Immature natural killer cell (primary cell): Measurements from ENCODE around the gene NRN1. TPM values are rescaled to one million over a fixed set of nuclear protein-coding genes. Genes with fewer than 3 reads are reported as not detected.

Experiments used
- DNase-seq, 3 donors: peaks; one replicate each; pipeline ENCODE4 v3.0.0; 2022; ENCODE audit warnings: mixed read lengths in 1 of 3
- H3K27ac Mint-ChIP-seq, 6 donors: one replicate each; pipeline ENCODE4 v1.8.0; 2020; ENCODE audit warnings: mixed read lengths in 6 of 6, mild to moderate bottlenecking in 5 of 6, inconsistent platforms in 4 of 6, moderate library complexity in 3 of 6
- H3K27me3 Mint-ChIP-seq, 3 donors: one replicate each; pipeline ENCODE4 v1.8.0; 2020 to 2021; ENCODE audit warnings: low read depth in 3 of 3, mild to moderate bottlenecking in 3 of 3, mixed read lengths in 3 of 3, moderate library complexity in 3 of 3, inconsistent platforms in 1 of 3
- H3K36me3 Mint-ChIP-seq, 3 donors: one replicate each; pipeline ENCODE4 v1.8.0; 2020; ENCODE audit warnings: mixed read lengths in 3 of 3, inconsistent platforms in 2 of 3, mild to moderate bottlenecking in 2 of 3
- H3K4me1 Mint-ChIP-seq, 2 donors: one replicate each; pipeline ENCODE4 v1.8.0; 2020; ENCODE audit warnings: inconsistent platforms in 2 of 2, mild to moderate bottlenecking in 2 of 2, mixed read lengths in 2 of 2, moderate library complexity in 1 of 2
- H3K4me3 Mint-ChIP-seq, 5 donors: one replicate each; pipeline ENCODE4 v1.8.0; 2020; ENCODE audit warnings: mild to moderate bottlenecking in 5 of 5, mixed read lengths in 5 of 5, inconsistent platforms in 3 of 5, moderate library complexity in 3 of 5
- H3K9me3 Mint-ChIP-seq, 6 donors: one replicate each; pipeline ENCODE4 v1.8.0; 2020; ENCODE audit warnings: mild to moderate bottlenecking in 6 of 6, mixed read lengths in 6 of 6, inconsistent platforms in 4 of 6, moderate library complexity in 3 of 6
- polyA plus RNA-seq, 3 donors: library from polyadenylated mRNA; unstranded; fragments of 300-500 nt; fragmentation: Illumina TruSeq; gene quantifications; one replicate each; pipeline ENCODE4 v1.2.3, GENCODE V29; 2021

The NRN1 gene
- polyA plus RNA-seq, 3 donors from 2014 or later, result not detected

DNA sequence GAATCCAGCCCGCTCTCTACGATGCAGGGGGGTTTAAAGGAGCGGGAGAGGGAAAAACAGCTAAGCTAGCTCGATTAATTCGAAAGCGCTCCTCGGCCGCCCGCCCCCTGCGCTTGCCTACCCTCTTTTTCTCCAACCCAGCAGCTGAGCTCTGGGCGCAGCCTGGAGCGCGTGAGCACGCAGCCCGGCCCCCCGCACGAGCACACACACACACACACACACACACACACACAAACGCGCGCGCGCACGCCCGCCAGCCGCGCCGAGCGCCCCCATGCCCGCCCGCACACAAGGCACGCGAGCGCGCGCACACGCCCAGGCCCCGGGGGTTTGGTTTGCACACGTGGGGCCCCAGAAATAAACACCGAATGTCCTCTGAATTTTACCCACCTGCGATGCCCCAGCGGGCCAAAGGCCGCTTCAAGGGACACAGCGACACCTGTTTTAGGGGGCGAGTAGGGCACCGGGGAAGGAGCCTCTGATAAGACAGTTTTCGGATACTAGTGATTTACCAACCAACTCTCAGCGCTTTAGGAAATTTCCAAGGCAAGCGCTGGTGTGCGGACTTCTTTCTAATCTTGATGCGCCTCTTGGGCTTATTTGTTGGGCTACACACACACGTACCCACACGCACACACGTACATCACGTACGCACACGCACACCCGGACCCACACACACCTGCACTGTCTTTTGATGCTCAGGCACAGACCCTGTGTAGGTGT lies 802 bp upstream of the NRN1 start:
- H3K36me3 Mint-ChIP-seq, result peaks cover 0 to 7% (median 3%) of the 10 kb centered on the region in 3 donors
- H3K9me3 Mint-ChIP-seq, result peaks cover 0 to 10% (median 4%) of the 10 kb centered on the region in 6 donors
- peak in 1 of 3 donors; percentile 33 for DNase-seq
- H3K27me3 Mint-ChIP-seq, result peaks cover 55 to 68% (median 66%) of the 10 kb centered on the region in 3 donors
- peak overlapping the region in 1 of 6 donors; percentile 25 for H3K27ac Mint-ChIP-seq
- H3K4me1 Mint-ChIP-seq, result peaks cover 52 to 62% of the 10 kb centered on the region in 2 donors
- H3K4me3 Mint-ChIP-seq, result peak overlapping the region; percentile 76 to 87 (median 83)

DNA sequence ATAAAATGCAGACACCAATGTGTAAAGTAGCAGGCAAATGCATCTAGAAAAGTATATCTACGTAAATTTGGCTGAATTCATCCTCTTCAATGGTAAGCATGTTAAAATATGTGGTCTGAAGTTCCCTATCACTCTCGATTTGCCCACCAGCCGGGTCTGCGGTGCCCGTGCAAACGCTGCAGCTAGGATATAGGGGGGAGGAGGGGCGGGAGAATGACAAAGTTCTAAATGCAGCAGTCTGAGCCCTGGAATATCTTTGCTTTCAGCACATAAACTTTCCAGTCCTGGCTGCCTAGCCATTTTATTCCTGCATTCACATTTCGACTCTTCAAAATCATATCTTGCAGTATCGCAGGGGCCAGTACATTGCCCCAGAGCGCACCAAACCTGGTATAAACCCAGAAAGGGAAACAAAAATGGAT lies 708 bp downstream of the NRN1 start:
- DNase-seq, result no peak
- Mint-ChIP-seq H3K4me1 (peaks cover 62 to 75% of the 10 kb centered on the region in 2 donors), H3K27ac (peak overlapping the region in 1 of 6 donors; percentile 74), H3K36me3 (peaks cover 0 to 7% (median 3%) of the 10 kb centered on the region in 3 donors), H3K9me3 (peaks cover 0 to 10% (median 4%) of the 10 kb centered on the region in 6 donors), H3K4me3 (peak overlapping the region in 4 of 5 donors; percentile 40 to 83 (median 72)), H3K27me3 (peaks cover 63 to 78% (median 74%) of the 10 kb centered on the region in 3 donors)

DNA sequence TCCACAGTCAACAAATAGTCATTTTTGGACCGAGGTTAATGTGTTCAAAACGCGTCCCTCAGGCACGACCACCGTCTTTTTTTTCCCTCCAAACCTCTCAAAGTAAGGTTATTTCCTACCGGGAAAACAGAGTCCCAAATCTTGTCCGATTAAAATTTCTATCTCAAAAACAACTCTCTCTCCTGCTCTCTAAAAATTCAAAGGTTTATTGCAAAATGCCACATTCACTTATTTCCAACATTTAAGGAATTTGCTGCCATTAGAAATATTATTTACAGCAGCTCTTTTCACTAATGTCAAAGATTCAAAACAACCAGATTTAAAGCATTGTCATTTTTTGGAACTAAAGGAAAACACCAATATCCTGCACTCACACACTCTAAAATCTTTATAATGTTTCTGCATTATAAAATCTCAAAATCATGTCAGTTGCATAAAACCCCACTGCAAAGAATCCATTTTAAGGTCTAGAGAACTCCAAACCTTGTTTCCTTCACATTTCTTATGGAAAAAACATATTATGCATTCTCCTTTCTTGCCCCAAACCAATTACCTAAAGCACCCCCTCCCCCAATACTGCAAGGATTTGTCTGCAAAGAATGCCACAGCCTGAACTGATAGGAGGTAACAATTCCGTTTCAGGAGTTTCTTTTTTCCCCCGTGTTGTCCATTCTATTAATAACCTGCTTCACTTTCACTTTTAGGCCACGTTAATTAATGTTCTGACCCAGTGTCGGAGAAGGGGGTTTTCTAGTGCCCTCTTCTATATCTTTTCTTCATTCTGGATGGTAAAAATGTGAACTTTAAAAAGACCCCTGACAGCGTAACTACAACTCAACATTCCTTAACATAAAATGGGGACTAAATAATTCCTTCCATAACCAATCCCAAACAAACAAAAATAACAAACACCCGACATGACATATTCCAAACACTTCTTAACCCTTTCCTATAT lies 1.4 kb downstream of the NRN1 start:
- H3K36me3 Mint-ChIP-seq, result peaks cover 0 to 7% (median 3%) of the 10 kb centered on the region in 3 donors
- H3K4me3 Mint-ChIP-seq, result peak overlapping the region; percentile 65 to 89 (median 82)
- H3K9me3 Mint-ChIP-seq, result peaks cover 0 to 11% (median 4%) of the 10 kb centered on the region in 6 donors
- no peak for DNase-seq
- H3K27me3 Mint-ChIP-seq, result peaks cover 66 to 82% (median 79%) of the 10 kb centered on the region in 3 donors
- peaks cover 63 to 79% of the 10 kb centered on the region in 2 donors for H3K4me1 Mint-ChIP-seq
- peak overlapping the region in 3 of 6 donors; percentile 59 to 84 (median 74) for H3K27ac Mint-ChIP-seq

DNA sequence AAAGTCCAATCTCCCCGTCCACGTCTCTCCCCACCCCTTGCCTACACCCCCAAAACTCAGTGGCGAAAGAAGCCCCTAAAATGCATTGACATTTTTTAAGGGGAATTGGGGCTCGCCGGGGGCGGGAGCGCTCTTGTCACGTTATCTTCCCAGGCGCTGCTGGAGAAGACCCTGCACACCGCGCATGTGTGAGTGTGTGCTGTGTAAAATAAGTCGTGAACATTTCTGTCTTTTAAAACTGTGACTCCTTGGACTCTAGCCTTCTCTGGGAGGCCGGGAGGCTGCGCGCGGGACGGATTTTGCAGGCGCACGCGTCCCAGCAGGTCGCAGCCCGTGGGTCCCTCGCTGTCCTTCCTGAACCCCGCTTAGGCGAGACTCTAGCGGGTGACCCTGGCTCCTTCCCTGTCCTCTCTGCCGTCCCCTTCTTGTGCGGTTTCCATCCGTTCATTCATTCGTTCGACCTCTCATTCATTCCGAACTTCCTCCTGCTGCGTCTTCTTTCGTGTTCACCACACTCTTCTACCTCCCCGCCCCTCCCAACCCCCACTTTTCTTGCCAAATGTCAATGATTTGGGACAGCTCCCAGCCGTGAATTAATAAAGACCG lies 2.2 kb downstream of the NRN1 start:
- peaks cover 70 to 86% of the 10 kb centered on the region in 2 donors for H3K4me1 Mint-ChIP-seq
- H3K36me3 Mint-ChIP-seq, result peaks cover 0 to 7% (median 3%) of the 10 kb centered on the region in 3 donors
- no peak for DNase-seq
- peak overlapping the region in 3 of 6 donors; percentile 67 to 84 (median 74) for H3K27ac Mint-ChIP-seq
- peaks cover 0 to 16% (median 5%) of the 10 kb centered on the region in 6 donors for H3K9me3 Mint-ChIP-seq
- H3K27me3 Mint-ChIP-seq, result peaks cover 75 to 90% (median 85%) of the 10 kb centered on the region in 3 donors
- H3K4me3 Mint-ChIP-seq, result peak overlapping the region; percentile 82 to 94 (median 83)

DNA sequence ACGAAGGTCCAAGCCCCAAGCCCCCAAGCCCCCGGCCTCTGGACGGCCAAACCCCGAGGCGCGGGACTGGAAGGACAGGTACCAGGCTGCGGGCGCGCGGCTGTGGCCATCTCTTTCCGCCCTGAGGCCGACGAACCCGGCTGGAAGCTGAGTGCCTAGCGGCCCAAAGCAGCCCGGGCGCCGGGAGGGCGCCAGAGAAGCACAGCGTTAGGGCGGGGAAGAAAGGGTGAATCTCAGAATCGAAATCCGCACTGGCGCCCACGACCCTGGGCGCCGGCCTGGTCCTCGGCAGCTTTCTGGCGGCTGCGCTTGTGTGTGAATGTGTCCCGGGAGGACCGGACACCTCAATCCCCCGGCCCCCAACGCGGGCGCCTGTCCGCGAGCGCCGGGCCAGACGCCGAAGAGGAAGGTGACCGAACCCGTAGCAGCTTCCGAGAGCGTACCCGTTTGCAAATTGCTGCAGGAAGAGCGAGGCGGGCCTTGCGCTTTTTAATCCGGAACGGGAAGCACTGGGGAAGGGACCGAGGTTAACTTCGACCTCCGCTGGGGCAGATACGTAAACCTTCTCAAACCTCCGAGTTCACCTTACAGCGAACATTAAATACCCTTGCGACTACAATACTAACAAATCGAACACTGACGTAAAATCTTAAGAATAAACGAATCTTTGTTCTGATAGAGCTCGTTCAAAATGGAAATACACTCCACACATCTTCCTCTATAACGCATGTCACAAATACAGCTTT lies 2.9 kb downstream of the NRN1 start:
- Mint-ChIP-seq H3K4me1 (peaks cover 71 to 85% of the 10 kb centered on the region in 2 donors), H3K36me3 (peaks cover 0 to 7% (median 3%) of the 10 kb centered on the region in 3 donors)

DNA sequence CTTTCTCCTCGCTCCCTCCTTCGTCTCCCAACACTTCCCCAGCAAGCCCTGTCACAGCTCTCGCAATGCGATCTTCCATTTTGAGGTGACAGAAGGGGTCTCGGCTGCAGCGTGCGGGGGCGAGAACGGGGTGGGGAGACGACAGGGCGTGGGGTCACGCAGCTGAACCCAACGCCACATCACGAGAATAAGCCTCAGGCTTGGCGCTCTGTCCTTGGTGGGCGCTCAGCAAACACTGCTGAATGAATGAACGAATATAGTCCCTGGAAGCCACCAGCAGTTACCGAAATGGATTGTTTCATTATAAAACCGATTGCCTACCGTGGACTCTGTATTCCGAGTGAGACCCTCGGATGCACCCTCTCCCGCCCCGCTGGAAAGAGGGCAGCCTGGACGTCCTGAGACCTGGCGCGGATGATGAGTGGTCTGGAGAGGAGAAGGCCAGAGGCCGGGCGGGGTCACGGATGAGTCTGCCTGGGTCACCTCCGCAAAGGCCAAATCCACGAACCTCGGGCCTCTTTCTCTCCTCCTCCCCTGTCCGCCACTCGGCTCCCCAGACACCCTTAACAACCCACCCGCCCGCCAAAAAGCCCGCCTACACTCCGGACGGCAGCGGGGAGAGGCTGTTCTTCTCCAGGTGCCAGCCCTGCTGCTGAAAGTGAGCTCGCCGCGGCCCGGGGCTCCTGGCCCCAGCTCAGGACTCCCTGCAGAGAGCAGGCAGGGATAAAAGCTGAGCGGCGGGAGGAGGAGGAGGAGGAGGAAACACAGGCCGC lies 3.7 kb downstream of the NRN1 start:
- peak overlapping the region in 3 of 6 donors; percentile 41 to 72 (median 62) for H3K27ac Mint-ChIP-seq
- peaks cover 0 to 7% (median 3%) of the 10 kb centered on the region in 3 donors for H3K36me3 Mint-ChIP-seq
- DNase-seq, result no peak
- H3K27me3 Mint-ChIP-seq, result peaks cover 79 to 95% (median 92%) of the 10 kb centered on the region in 3 donors
- H3K4me3 Mint-ChIP-seq, result peak overlapping the region; percentile 40 to 94 (median 69)
- peaks cover 72 to 88% of the 10 kb centered on the region in 2 donors for H3K4me1 Mint-ChIP-seq
- peaks cover 3 to 16% (median 5%) of the 10 kb centered on the region in 6 donors for H3K9me3 Mint-ChIP-seq

More for the DNA sequence above, 2.9 kb downstream of the NRN1 start:
- Mint-ChIP-seq H3K27ac (peak overlapping the region in 3 of 6 donors; percentile 36 to 74 (median 67)), H3K9me3 (peaks cover 0 to 16% (median 5%) of the 10 kb centered on the region in 6 donors), H3K4me3 (peak overlapping the region; percentile 82 to 94 (median 83)), H3K27me3 (peaks cover 79 to 93% (median 89%) of the 10 kb centered on the region in 3 donors)
- peak in 1 of 3 donors; percentile 43 for DNase-seq

DNA sequence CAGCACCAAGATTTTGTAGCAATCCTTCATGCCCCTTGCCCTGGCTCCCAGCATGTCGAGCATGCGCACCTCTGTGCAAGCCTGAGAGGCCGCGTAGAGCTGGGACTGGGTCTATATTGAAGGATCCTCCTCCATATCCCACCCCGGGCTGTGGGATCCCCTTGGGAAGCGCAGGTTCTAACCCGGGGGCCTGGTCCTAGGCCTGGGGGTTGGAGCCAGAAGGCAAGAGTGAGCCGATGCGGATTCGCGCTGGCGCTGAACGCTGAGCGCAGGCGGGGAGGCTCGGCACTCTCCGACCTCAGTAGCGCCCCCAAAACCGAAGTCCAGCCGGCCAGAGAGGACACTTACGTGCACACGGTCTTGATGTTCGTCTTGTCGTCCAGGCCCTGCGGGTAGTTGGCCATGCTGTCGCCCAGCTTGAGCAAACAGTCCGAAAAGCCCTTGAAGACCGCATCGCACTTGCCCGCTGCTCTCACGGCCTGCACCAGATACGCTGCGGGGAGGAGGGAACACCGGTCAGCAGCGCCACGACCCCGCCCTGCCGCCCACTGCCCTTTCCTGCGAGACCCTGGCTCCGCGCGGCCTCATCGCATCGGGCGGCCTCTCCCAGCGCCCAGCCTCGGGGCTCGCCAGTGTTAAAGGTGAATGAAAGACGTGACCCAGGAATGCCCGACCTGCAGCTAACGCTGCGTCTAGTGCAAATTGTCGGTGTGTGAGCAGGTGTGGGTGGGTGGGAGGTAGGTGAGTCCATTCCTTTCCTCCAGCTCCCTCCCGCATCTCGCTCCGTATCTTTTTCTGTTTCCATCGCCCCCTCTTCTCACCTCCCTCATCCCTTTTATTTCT lies 4.5 kb downstream of the NRN1 start:
- peaks cover 71 to 88% of the 10 kb centered on the region in 2 donors for H3K4me1 Mint-ChIP-seq
- peaks cover 3 to 16% (median 5%) of the 10 kb centered on the region in 6 donors for H3K9me3 Mint-ChIP-seq
- H3K36me3 Mint-ChIP-seq, result peaks cover 0 to 7% (median 3%) of the 10 kb centered on the region in 3 donors
- peak overlapping the region; percentile 38 to 94 (median 53) for H3K4me3 Mint-ChIP-seq
- peak overlapping the region in 3 of 6 donors; percentile 4 to 62 (median 41) for H3K27ac Mint-ChIP-seq
- peak in 1 of 3 donors; percentile 20 for DNase-seq
- H3K27me3 Mint-ChIP-seq, result peaks cover 78 to 95% (median 92%) of the 10 kb centered on the region in 3 donors

DNA sequence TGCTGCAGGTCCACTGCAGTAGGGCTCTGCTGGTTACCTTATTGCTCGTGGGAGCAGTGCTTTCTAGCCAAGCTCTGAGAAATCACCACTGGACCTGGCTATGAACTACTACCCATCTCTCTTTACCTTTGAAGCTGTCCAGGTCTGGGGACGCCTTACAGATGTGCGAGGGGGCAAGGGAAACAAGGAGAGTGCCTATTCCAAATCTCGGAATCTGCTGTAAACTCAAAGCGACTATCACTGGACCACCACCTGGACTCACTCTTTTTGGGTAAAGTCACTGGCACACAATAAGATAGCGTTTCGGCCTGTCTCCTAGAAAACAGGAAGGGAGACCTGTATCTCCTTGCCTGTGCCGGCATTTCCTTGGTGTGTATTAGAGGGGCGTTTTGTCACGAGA lies 5.3 kb downstream of the NRN1 start:
- Mint-ChIP-seq H3K4me3 (peak overlapping the region in 4 of 5 donors; percentile 1 to 94 (median 8)), H3K9me3 (peaks cover 3 to 16% (median 5%) of the 10 kb centered on the region in 6 donors), H3K27ac (peak overlapping the region in 2 of 6 donors; percentile 4 to 41), H3K36me3 (peaks cover 0 to 7% (median 5%) of the 10 kb centered on the region in 3 donors), H3K4me1 (peaks cover 72 to 88% of the 10 kb centered on the region in 2 donors), H3K27me3 (peaks cover 79 to 93% (median 91%) of the 10 kb centered on the region in 3 donors)
- DNase-seq, result no peak

DNA sequence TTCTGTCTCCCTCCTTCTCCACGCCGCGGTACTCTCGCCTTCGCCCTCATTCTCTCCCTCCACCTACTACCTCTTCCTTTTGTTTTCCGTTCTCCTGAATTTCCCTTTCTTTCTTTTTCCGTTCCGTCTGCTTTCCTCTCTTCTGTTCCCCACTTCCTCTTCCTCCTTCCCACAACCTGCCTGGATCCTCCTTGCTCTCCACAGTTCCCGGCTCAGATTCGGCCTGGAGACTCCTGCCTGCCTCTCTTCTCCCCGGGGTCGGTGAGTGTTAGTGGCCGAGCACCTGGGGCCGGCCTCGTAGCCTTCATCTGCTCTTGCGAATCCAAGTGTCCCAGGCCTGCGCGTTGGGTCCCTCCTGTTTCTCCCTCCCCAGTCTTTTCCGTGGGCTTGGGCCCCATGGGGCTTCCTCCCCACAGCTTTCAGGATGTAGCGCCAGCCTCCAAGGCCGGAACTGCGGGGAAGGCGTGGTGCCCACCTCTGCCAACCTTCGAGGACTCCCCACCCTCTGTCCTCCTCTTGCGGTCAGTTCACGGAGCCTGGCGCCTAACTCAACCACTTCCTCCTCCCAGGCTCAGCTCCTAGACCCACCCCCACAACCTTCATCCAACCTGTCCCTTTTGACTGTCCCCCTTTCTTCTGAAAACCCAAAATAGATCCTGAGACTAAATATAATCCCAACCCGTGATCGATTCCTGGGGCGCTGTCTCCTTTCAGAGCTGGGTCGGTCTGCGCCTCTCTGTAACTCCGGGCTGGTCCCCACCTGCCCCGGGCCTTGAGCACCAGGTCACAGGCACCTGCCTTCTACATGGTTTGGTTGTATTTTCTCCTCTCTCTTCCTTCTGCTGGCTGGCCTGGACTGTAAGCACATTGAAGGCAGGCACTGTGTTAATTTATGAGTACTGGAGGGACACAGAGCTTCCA lies 6.8 kb downstream of the NRN1 start:
- peaks cover 2 to 13% (median 4%) of the 10 kb centered on the region in 6 donors for H3K9me3 Mint-ChIP-seq
- no peak for DNase-seq
- peaks cover 0 to 8% (median 4%) of the 10 kb centered on the region in 3 donors for H3K36me3 Mint-ChIP-seq
- H3K4me1 Mint-ChIP-seq, result peaks cover 77 to 88% of the 10 kb centered on the region in 2 donors
- peak overlapping the region in 2 of 6 donors; percentile 19 to 20 for H3K27ac Mint-ChIP-seq
- peak overlapping the region; percentile 43 to 78 (median 59) for H3K4me3 Mint-ChIP-seq
- peaks cover 72 to 95% (median 93%) of the 10 kb centered on the region in 3 donors for H3K27me3 Mint-ChIP-seq
